Activated T-cell treated with anti-CD3 and anti-CD28 coated beads for 48 hours (primary cell): Measurements from ENCODE around the gene DIP2C.
"Not testable (repeated sequence)": the region's sequence is repeated elsewhere in the genome, so short reads cannot be mapped to it uniquely, and the experiment has no call there.

ENCODE experiments used
- DNase-seq: peaks from one replicate; pipeline ENCODE4 v3.0.0-alpha.2; 2020; ENCODE audit warnings: low read depth

Gene DIP2C

DNA sequence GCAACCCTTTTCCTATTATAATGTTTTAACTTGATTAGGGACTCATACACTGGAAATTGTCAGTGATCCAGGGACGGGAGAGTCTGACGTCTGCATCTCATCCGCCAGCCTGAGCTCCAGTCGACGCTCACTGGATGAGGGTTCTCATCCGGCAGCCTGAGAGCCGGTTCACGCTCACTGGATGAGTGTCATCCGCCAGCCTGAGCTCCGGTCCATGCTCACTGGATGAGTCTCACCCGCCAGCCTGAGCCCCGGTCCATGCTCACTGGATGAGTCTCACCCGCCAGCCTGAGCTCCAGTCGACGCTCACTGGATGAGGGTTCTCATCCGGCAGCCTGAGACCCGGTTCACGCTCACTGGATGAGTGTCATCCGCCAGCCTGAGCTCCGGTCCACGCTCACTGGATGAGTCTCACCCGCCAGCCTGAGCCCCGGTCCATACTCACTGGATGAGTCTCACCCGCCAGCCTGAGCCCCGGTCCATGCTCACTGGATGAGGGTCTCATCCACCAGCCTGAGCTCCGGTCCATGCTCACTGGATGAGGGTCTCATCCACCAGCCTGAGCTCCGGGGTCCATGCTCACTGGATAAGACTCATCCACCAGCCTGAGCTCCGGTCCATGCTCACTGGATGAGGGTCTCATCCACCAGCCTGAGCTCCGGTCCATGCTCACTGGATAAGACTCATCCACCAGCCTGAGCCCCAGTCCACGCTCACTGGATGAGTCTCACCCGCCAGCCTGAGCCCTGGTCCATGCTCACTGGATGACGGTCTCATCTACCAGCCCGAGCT, 209.6 kb downstream of the DIP2C start:
- DNase-seq, result not testable (repeated sequence)

GRCh38 chr10:478471-479245, 210.8 kb downstream of the DIP2C start:
- no peak for DNase-seq

DNA sequence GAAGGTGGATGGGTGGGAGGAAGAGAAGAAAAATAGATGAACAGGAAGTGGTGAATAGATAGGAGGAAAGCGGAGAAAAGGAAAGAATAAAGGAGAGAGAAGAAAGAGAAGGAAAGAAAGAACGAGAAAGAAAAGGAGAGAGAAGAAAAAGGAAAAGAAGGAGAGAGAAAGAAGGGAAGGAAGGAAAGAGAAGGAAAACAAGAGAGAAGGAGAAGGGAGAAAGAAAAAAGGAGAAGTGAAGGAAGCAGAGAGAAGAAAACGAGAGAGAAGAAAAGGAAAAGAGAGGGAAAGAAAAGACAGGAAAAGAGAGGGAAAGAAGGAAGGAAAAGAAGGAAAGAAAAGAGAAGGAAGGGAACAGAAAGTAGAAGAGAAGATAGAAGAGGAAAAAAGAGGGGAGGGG, 211.8 kb downstream of the DIP2C start:
- DNase-seq, result no peak

GRCh38 chr10:476455-476780, 213.1 kb downstream of the DIP2C start:
- no peak for DNase-seq

- DNase-seq, result no peak
Observed at GRCh38 chr10:475709-476454, 213.6 kb downstream of the DIP2C start.

GRCh38 chr10:474946-475345, 214.5 kb downstream of the DIP2C start:
- no peak for DNase-seq

DNA sequence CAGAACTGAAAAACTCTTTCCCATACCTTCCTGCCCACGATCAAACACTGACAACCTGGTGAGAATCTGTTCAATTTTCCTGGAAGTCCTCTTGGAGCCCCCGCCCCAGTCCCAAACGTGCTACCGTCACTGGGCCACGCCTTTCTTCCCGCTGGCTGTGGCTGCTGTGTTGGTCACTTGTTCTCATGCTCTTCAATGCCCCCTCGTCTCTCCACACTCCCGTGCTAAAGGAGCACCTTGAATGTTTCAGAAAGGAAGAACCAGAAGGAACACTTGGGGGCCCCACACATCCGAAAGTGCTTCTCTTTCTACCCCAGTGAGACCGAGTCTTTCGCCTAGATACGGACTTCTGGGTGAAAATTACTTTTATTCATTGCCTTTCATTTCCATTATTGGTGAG, 215.1 kb downstream of the DIP2C start:
- DNase-seq, result no peak

- no peak for DNase-seq
Observed at GRCh38 chr10:472241-472910, 217.1 kb downstream of the DIP2C start.

DNA sequence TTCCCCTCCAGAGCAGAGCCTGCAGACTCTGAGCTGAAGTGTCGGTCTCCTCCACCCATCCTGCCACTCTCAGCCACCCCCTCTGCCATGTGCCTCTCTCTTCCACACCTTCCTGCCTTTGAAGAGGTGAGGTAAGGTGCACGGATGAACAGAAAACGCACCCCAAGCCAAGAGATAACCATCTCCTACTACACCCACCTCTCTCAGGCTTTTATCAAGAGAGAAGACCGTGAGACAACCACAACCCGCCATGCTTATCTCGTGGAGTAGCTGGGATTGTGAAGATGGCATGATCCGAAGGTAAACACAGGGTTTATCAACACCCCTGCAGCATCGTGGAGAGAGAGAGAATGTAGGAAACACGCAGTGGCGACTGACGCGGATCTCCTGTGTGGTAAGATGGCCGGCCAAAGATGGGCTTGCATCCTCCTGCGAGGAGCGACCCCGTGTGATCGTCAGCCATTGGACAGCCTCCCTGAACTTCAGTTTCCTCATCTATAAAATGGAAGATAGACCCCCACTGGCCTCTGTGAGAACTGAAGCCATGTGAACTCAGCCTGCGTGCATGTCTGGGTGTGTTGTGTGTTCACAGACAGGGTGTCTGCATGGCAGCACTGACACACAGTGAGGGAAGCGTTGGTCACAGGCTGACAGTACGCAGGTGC, 219.0 kb downstream of the DIP2C start:
- no peak for DNase-seq

DNA sequence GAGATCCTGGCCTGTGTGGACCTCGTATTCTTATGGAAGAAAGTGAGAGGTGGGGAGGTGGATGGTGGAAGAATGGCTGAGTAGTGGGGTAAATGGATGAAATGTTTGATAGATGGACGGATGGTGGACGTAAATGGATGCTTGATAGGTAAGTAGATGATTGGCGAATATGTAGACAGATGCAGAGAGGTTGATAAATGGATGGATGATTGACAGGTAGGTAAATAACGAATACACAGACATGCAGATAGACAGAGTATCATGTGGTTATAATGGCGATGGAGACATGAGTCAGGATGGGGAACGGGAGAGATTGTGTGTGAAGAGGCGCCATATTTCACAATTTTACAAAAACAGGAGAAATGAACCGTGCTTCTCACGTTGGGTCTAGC, 219.5 kb downstream of the DIP2C start:
- no peak for DNase-seq

- DNase-seq, result no peak
Observed at GRCh38 chr10:459743-460142, 229.7 kb downstream of the DIP2C start.

- DNase-seq, result no peak
Observed at GRCh38 chr10:458421-458851, 231.0 kb downstream of the DIP2C start.

DNA sequence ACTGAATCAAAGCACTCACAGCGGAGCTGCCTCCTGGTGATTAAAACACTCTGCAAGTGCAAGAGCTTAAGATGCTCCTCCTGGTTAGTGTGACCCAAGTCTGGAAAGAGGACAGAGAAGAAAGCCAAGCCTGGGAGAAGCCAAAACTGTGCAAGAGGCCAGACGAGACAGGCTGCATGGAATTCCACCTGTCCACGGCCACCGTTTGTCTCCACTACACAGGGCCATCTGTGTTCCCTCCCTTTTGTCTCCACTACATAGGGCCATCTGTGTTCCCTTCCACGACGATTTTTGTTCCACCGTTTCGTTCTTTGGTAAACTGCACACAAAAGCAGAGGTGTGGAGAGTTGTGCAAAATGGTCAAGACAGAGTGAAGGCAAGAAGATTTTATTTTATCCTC, 233.0 kb downstream of the DIP2C start:
- no peak for DNase-seq

DNA sequence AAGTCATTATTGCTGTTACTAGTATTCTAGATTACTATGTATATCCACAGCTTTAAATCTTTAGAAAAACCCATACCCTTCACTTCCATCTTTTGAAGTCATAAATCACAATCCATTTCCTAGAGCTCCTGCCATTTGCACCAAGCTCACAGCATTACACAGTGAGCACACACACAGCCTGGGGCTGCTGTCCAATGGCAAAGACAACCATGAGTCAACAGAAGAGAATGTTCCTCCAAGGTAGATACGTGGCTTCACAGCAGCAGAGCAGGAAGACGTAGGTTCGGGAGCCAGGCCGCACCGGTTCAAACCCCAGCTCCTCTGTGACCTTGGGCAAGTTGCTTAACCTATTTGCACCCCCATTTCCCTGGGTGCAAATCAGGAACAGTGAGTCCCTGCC, 234.6 kb downstream of the DIP2C start:
- no peak for DNase-seq

DNA sequence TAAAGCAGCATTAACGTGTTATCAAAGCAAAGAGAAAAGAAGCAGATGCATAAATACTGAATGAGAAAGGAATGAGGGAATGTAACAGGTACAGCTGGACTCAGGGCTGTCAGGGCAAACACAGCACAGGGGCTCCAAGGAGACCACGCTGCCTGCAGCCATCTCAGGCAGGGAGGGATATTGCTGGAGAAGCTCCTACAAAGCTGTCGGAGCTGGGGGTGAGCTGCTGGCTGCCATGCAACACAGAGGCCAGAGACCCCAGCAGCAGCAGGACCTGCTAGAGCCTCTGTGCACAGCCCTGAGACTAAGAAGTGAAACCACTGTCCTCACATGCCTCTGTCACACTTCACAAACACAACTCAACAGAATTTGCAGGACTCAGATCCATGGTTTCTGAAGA, 235.8 kb downstream of the DIP2C start:
- no peak for DNase-seq

DNA sequence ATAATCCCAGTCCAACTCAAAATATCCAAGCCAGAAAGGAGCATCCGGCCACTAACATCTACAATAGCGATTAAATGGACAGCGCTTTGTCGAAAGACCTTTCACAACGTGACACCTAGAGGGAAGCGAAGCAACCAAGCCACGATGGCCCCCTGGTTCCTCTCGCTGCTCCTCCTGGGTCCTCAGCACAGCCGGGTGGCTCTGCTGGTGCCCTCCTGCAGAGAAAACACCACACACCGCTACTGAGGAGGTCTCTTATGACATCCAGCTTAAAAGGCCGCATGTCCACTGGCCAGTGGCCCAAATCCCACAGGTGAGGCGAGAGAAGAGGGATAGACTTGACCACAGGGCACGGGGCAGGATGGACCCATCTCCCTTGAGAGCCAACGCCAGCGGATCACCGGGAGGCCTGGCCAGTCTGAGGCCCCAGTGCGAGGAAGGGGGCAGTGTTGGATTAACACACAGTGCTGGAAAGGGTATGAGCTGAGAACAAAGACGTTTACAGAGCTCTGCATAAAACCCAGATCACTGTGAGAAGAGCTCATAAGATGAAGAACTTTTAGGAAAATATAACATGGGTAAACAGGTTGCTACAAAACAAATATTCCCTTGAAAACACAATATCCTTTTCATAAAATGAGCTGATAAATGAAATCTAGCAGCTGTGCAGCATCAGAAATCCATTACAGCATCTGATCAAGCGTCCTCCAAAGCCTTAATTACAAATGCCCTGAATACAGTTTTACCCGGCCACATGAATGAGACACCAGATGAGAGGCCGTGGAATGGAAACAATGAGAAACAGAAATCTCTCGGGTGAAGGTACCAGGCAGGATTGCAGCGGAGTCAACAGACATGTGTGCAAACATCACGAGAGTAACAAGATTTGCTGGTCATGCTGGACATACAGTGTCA, 236.7 kb downstream of the DIP2C start:
- no peak for DNase-seq

DNA sequence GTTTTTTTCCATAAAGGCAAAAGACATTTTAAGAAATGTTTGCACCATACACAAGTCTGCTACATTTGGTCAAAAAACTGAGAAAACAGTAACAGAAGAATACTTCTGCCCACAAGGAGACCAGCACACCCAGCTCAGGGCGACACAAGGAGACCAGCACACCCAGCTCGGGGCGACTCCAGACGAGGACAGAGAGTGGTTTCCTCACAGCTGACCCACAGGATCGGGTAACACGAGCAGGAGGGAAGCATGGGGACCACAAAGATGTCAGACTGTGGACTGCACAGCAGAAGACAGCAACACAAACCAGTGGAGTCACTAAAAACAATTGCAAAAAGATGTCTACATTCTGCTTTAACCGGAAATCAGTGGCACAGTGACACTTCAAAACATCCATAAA, 237.6 kb downstream of the DIP2C start:
- DNase-seq, result no peak

DNA sequence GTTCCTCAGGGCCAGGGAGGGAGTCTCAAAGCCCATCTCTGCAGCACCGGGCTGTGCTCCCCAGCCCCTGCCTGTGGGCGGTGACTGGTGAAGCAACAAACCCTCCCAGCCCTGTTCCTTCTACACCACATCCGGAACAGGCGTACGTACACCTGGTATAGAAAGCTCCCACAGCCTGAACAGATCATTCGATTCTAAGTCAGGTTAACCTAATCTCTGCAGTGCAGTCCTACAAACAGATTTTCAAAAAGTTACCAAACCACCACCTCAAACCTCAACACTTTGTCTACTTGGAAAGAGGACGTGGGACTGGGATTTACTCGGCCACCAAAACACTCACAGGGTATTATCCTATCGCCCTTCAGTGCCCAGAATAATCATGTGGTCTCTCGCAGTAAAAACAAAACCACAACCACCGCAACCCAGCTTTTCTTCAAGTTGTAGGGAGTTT, 238.4 kb downstream of the DIP2C start:
- peak; percentile 36 for DNase-seq

- no peak for DNase-seq
Observed at GRCh38 chr10:450463-450862, 239.0 kb downstream of the DIP2C start.

DNA sequence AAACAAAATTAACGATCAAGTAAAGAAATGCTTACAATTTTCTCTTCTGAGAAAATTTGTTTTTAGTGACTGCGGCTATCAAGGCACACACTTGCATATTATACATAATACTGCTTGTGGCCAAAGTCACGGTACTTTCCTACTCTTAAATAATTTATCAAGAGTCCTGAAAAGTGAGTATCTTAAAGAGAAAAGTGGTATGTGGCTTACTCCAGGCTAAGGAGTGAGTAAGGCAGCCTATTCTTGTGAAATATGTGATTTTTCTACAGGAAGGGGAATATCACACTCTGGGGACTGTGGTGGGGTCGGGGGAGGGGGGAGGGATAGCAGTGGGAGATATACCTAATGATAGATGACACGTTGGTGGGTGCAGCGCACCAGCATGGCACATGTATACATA, 240.1 kb downstream of the DIP2C start:
- not testable (repeated sequence) for DNase-seq

DNA sequence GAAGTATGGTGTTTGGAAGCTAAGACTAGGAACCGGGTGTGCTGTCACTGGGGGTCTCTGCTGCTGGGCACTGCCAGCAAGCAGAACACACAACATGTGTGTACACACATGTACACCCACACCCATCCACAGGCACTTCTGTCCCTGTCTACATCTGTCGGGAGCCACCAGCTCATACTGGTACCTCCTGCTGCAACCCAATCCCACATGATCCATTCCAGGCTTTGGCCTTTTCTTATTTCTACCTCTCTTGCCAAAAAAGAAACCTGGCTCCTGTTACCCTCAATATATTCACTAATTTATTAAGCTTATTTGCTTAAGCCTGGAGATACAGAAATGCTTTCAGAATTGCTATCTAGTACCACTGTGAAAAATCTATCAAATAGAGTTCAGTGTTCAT, 246.0 kb downstream of the DIP2C start:
- no peak for DNase-seq
